ENCODE measurements around the gene MRPS15. TPM values are rescaled to one million over a fixed set of nuclear protein-coding genes. Genes with fewer than 3 reads are reported as not detected.

Gene MRPS15
- total RNA-seq, 1 experiment from 2014 or later, result 101 TPM

GRCh38 chr1:36471830-36472641 lies 7.9 kb upstream of the MRPS15 start:
- H3K9me3 Mint-ChIP-seq (ENCODE audit: unreplicated experiment), result no peaks in the 10 kb centered on the region
- no peaks in the 10 kb centered on the region for H3K27me3 Mint-ChIP-seq (ENCODE audit: insufficient read depth, unreplicated experiment)
- POLR2A ChIA-PET, result interaction anchor here (0.5 kb wide), 1 partner anchor 74 kb away, joined by 3 read pairs; the partner anchor contains the start of gene LSM10
- H3K4me3 Mint-ChIP-seq (ENCODE audit: unreplicated experiment), result no peak overlapping the region
- H3K4me1 Mint-ChIP-seq (ENCODE audit: insufficient read depth, unreplicated experiment), result no peaks in the 10 kb centered on the region
- CTCF ChIA-PET, result interaction anchor here (1.4 kb wide), 1 partner anchor 9 kb away, joined by 3 read pairs; no protein-coding TSS in a partner anchor
- no peak for DNase-seq (ENCODE audit: unreplicated experiment)
- BruUV-seq (replicated peaks), result no TSS peak
- intact Hi-C loops (cut with micrococcal nuclease), result no loop called here
- no peaks in the 10 kb centered on the region for H3K36me3 Mint-ChIP-seq (ENCODE audit: insufficient read depth, unreplicated experiment)
- no peak overlapping the region for H3K27ac Mint-ChIP-seq (ENCODE audit: low read depth, unreplicated experiment)
- TF ChIP-seq CTCF (IDR thresholded peaks at IDR 0.05; ENCODE audit: unreplicated experiment), result no peak

GRCh38 chr1:36469163-36469562 lies 5.0 kb upstream of the MRPS15 start:
- Mint-ChIP-seq H3K27ac (ENCODE audit: low read depth, unreplicated experiment) (no peak overlapping the region), H3K36me3 (ENCODE audit: insufficient read depth, unreplicated experiment) (no peaks in the 10 kb centered on the region), H3K27me3 (ENCODE audit: insufficient read depth, unreplicated experiment) (no peaks in the 10 kb centered on the region), H3K9me3 (ENCODE audit: unreplicated experiment) (no peaks in the 10 kb centered on the region), H3K4me3 (ENCODE audit: unreplicated experiment) (no peak overlapping the region), H3K4me1 (ENCODE audit: insufficient read depth, unreplicated experiment) (peaks cover 9% of the 10 kb centered on the region)
- no TSS peak for BruUV-seq (replicated peaks)
- ChIA-PET CTCF (interaction anchor here (0.5 to 0.9 kb wide), 2 partner anchors 14 to 167 kb away, joined by 3 read pairs; partner anchors contain the start of gene CSF3R), POLR2A (interaction anchor here (0.5 kb wide), 1 partner anchor 1020 kb away, joined by 4 read pairs; no protein-coding TSS in a partner anchor)
- TF ChIP-seq CTCF (IDR thresholded peaks at IDR 0.05; ENCODE audit: unreplicated experiment), result no peak
- DNase-seq (ENCODE audit: unreplicated experiment), result no peak
- intact Hi-C loops (cut with micrococcal nuclease), result no loop called here

GRCh38 chr1:36467700-36468455 lies 3.7 kb upstream of the MRPS15 start:
- CTCF ChIA-PET, result no interaction called here
- Mint-ChIP-seq H3K4me3 (ENCODE audit: unreplicated experiment) (no peak overlapping the region), H3K4me1 (ENCODE audit: insufficient read depth, unreplicated experiment) (peaks cover 9% of the 10 kb centered on the region), H3K27me3 (ENCODE audit: insufficient read depth, unreplicated experiment) (no peaks in the 10 kb centered on the region), H3K9me3 (ENCODE audit: unreplicated experiment) (no peaks in the 10 kb centered on the region), H3K27ac (ENCODE audit: low read depth, unreplicated experiment) (no peak overlapping the region), H3K36me3 (ENCODE audit: insufficient read depth, unreplicated experiment) (no peaks in the 10 kb centered on the region)
- BruUV-seq (replicated peaks), result no TSS peak
- intact Hi-C loops (cut with micrococcal nuclease), result no loop called here
- DNase-seq (ENCODE audit: unreplicated experiment), result no peak
- POLR2A ChIA-PET, result interaction anchor here (0.6 kb wide), 1 partner anchor 34 kb away, joined by 3 read pairs; no protein-coding TSS in a partner anchor
- TF ChIP-seq CTCF (IDR thresholded peaks at IDR 0.05; ENCODE audit: unreplicated experiment), result no peak

- no peak for DNase-seq (ENCODE audit: unreplicated experiment)
- Mint-ChIP-seq H3K27ac (ENCODE audit: low read depth, unreplicated experiment) (no peak overlapping the region), H3K9me3 (ENCODE audit: unreplicated experiment) (no peaks in the 10 kb centered on the region), H3K36me3 (ENCODE audit: insufficient read depth, unreplicated experiment) (no peaks in the 10 kb centered on the region), H3K4me3 (ENCODE audit: unreplicated experiment) (no peak overlapping the region), H3K27me3 (ENCODE audit: insufficient read depth, unreplicated experiment) (no peaks in the 10 kb centered on the region), H3K4me1 (ENCODE audit: insufficient read depth, unreplicated experiment) (peaks cover 9% of the 10 kb centered on the region)
- no peak for TF ChIP-seq CTCF (IDR thresholded peaks at IDR 0.05; ENCODE audit: unreplicated experiment)
- POLR2A ChIA-PET, result no interaction called here
- intact Hi-C loops (cut with micrococcal nuclease), result no loop called here
- CTCF ChIA-PET, result no interaction called here
- BruUV-seq (replicated peaks), result no TSS peak
Measured at GRCh38 chr1:36467027-36467410, 2.8 kb upstream of the MRPS15 start.

Data from MCF 10A (cell line).